H1 (cell line): ENCODE data around the gene ARSI. TPM values are rescaled to one million over a fixed set of nuclear protein-coding genes. Genes with fewer than 3 reads are reported as not detected.

Experiments used
- CTCF ChIA-PET: fragments of 300-600 bp; sonication (Branson Sonifier 250); formaldehyde crosslinking; loops from one replicate; lab custom pipeline; 2021; ENCODE audit not compliant: partially characterized antibody; lab: Charles Lee
- POLR2A ChIA-PET: fragments of 300-600 bp; sonication (Branson Sonifier 250); formaldehyde crosslinking; loops from one replicate; lab custom pipeline; 2021; ENCODE audit warnings: inconsistent platforms; ENCODE audit not compliant: partially characterized antibody; lab: Charles Lee
- DNase-seq, 2 experiments: peaks; one replicate each; pipeline versions ENCODE4 v3.0.0 to v3.0.0-alpha.2; 2010 to 2022; ENCODE audit warnings: low spot score in 2 of 2, low read depth in 1 of 2, mixed read lengths in 1 of 2
- FAIRE-seq: peaks from 2 replicates; lab custom pipeline; 2011; peaks lifted over from hg19 to GRCh38; lab: Jason Lieb, UNC
- H2AFZ ChIP-seq: 2 replicates; pipeline ENCODE4 v1.8.1; 2012; ENCODE audit warnings: low read length, inconsistent platforms
- H2AK5ac ChIP-seq: 2 replicates; pipeline ENCODE4 v1.6.1; 2013; ENCODE audit warnings: low read depth, low read length
- H2BK120ac ChIP-seq: replicated peaks from 2 replicates; pipeline ENCODE3; 2013; ENCODE audit warnings: low read depth, low read length, inconsistent platforms
- H2BK12ac ChIP-seq: 2 replicates; pipeline ENCODE4 v1.6.1; 2013; ENCODE audit warnings: low read depth, low read length
- H2BK15ac ChIP-seq: 2 replicates; pipeline ENCODE4 v1.6.1; 2013; ENCODE audit warnings: low read length
- H2BK20ac ChIP-seq: 2 replicates; pipeline ENCODE4 v1.6.1; 2013; ENCODE audit warnings: low read length
- H2BK5ac ChIP-seq: 2 replicates; pipeline ENCODE4 v1.6.1; 2013; ENCODE audit warnings: low read depth, low read length
- H3K14ac ChIP-seq: 2 replicates; pipeline ENCODE4 v1.6.1; 2013; ENCODE audit warnings: inconsistent platforms; ENCODE audit not compliant: insufficient read length
- H3K18ac ChIP-seq: 2 replicates; pipeline ENCODE4 v1.6.1; 2013; ENCODE audit warnings: low read length; ENCODE audit errors: extremely low read depth
- H3K23ac ChIP-seq: 2 replicates; pipeline ENCODE4 v1.6.1; 2013; ENCODE audit warnings: inconsistent platforms; ENCODE audit not compliant: insufficient read length
- H3K23me2 ChIP-seq: 2 replicates; pipeline ENCODE4 v1.6.1; 2013; ENCODE audit warnings: low read depth, low read length
- H3K27ac ChIP-seq: 2 replicates; pipeline ENCODE4 v1.6.1; 2011; ENCODE audit warnings: low read depth, low read length, inconsistent platforms
- H3K27me3 ChIP-seq, 4 experiments: replicated peaks in 1 of 4; 1 replicate in 1 of 4; 2 replicates in 3 of 4; pipeline versions ENCODE4 v1.6.1 to v1.8.1; 2011 to 2013; ENCODE audit warnings: low read length in 3 of 4, mild to moderate bottlenecking in 3 of 4, inconsistent platforms in 2 of 4, mixed read lengths in 2 of 4, moderate library complexity in 1 of 4; ENCODE audit not compliant: control insufficient read depth in 3 of 4, insufficient read depth in 3 of 4; ENCODE audit errors: extremely low read depth in 1 of 4
- H3K36me3 ChIP-seq, 4 experiments: 2 replicates each; pipeline versions ENCODE4 v1.6.1 to v1.8.1; 2011 to 2013; ENCODE audit warnings: mild to moderate bottlenecking in 4 of 4, low read length in 3 of 4, moderate library complexity in 2 of 4, control low read depth in 1 of 4, inconsistent platforms in 1 of 4; ENCODE audit not compliant: insufficient read depth in 4 of 4, control insufficient read depth in 2 of 4
- H3K4ac ChIP-seq: replicated peaks from 2 replicates; pipeline ENCODE3; 2013; ENCODE audit warnings: low read length, low read depth, mixed read lengths, inconsistent platforms; ENCODE audit not compliant: insufficient read length
- H3K4me1 ChIP-seq, 4 experiments: replicated peaks in 1 of 4; 1 replicate in 1 of 4; 2 replicates in 3 of 4; pipeline versions ENCODE4 v1.6.1 to v1.8.1; 2011 to 2013; ENCODE audit warnings: low read length in 3 of 4, inconsistent platforms in 2 of 4, mixed read lengths in 1 of 4; ENCODE audit not compliant: insufficient read depth in 4 of 4, control insufficient read depth in 3 of 4
- H3K4me2 ChIP-seq, 2 experiments: 2 replicates each; pipeline versions ENCODE4 v1.6.1 to v1.8.1; 2011 to 2013; ENCODE audit warnings: low read depth in 2 of 2, low read length in 2 of 2, control low read depth in 1 of 2, inconsistent platforms in 1 of 2, mild to moderate bottlenecking in 1 of 2; ENCODE audit not compliant: insufficient read depth in 1 of 2
- H3K4me3 ChIP-seq, 4 experiments: fragments of 200-600, 300-600 bp in 1 of 4; sonication (generic), shearing (Covaris generic), sonication (Bioruptor Twin) in 1 of 4; 2 replicates each; pipeline versions ENCODE4 v1.5.1 to v1.8.1; 2011 to 2016; ENCODE audit warnings: low read length in 4 of 4, low read depth in 3 of 4, control low read depth in 2 of 4, inconsistent platforms in 2 of 4, mild to moderate bottlenecking in 2 of 4, mixed read lengths in 1 of 4, moderate library complexity in 1 of 4; ENCODE audit not compliant: insufficient read depth in 2 of 4; ENCODE audit errors: extremely low read depth in 1 of 4
- H3K56ac ChIP-seq: replicated peaks from 2 replicates; pipeline ENCODE3; 2013; ENCODE audit warnings: low read depth, mild to moderate bottlenecking, mixed read lengths, low read length, inconsistent platforms; ENCODE audit not compliant: insufficient read length
- H3K79me1 ChIP-seq: 2 replicates; pipeline ENCODE4 v1.6.1; 2013; ENCODE audit warnings: low read depth, low read length, control low read depth
- H3K79me2 ChIP-seq, 2 experiments: 2 replicates each; pipeline versions ENCODE4 v1.6.1 to v1.8.1; 2012 to 2013; ENCODE audit warnings: low read length in 2 of 2, mild to moderate bottlenecking in 2 of 2, inconsistent platforms in 1 of 2; ENCODE audit not compliant: insufficient read depth in 2 of 2, control insufficient read depth in 1 of 2
- H3K9ac ChIP-seq, 4 experiments: replicated peaks in 1 of 4; 1 replicate in 1 of 4; 2 replicates in 3 of 4; pipeline versions ENCODE4 v1.6.1 to v1.8.1; 2011 to 2013; ENCODE audit warnings: low read depth in 3 of 4, low read length in 3 of 4, control low read depth in 2 of 4, mild to moderate bottlenecking in 2 of 4, moderate library complexity in 2 of 4, inconsistent platforms in 1 of 4; ENCODE audit errors: extremely low read depth in 1 of 4
- H3K9me3 ChIP-seq, 2 experiments: 2 replicates each; pipeline versions ENCODE4 v1.6.1 to v1.8.1; 2012 to 2013; ENCODE audit warnings: mild to moderate bottlenecking in 2 of 2, moderate library complexity in 2 of 2, control low read depth in 1 of 2, inconsistent platforms in 1 of 2, low read depth in 1 of 2, low read length in 1 of 2, mixed read lengths in 1 of 2; ENCODE audit not compliant: insufficient read depth in 2 of 2
- H4K20me1 ChIP-seq, 2 experiments: replicated peaks in 1 of 2; 2 replicates each; pipeline versions ENCODE3 to v1.8.1; 2011 to 2013; ENCODE audit warnings: inconsistent platforms in 2 of 2, low read length in 2 of 2, mild to moderate bottlenecking in 1 of 2; ENCODE audit not compliant: insufficient read depth in 2 of 2, control insufficient read depth in 1 of 2
- H4K5ac ChIP-seq: 2 replicates; pipeline ENCODE4 v1.6.1; 2013; ENCODE audit warnings: low read length, low read depth, mixed read lengths, inconsistent platforms; ENCODE audit not compliant: insufficient read length
- H4K8ac ChIP-seq: 2 replicates; pipeline ENCODE4 v1.8.0; 2013; ENCODE audit warnings: mild to moderate bottlenecking, moderate library complexity, low read length, inconsistent platforms; ENCODE audit not compliant: insufficient read depth; ENCODE audit errors: extremely low read depth
- H4K91ac ChIP-seq: replicated peaks from 2 replicates; pipeline ENCODE3; 2013; ENCODE audit warnings: low read length, mixed read lengths, inconsistent platforms; ENCODE audit not compliant: insufficient read length
- EZH2 ChIP-seq: fragments of 200-600 bp; sonication (generic); IDR thresholded peaks from 2 replicates; pipeline ENCODE4 v1.7.1; 2012; ENCODE audit warnings: low read depth, mild to moderate bottlenecking, moderate library complexity, low read length, inconsistent platforms; ENCODE audit not compliant: severe bottlenecking
- GTF2F1 ChIP-seq: IDR thresholded peaks from 2 replicates; pipeline ENCODE4 v1.6.1; 2012; ENCODE audit warnings: low read depth, low read length, improper control_type of control experiment, borderline replicate concordance
- KDM4A ChIP-seq: IDR thresholded peaks from one replicate; pipeline ENCODE4 v1.7.1; 2012; ENCODE audit warnings: low read depth, mild to moderate bottlenecking, moderate library complexity, low read length, inconsistent platforms; ENCODE audit not compliant: severe bottlenecking
- NANOG ChIP-seq: IDR thresholded peaks from 2 replicates; pipeline ENCODE4 v1.6.1; 2011; ENCODE audit warnings: low read length, low read depth, mild to moderate bottlenecking, inconsistent platforms; ENCODE audit not compliant: insufficient read depth, poor library complexity, severe bottlenecking
- RAD21 ChIP-seq, 2 experiments: IDR thresholded peaks in 1 of 2; conservative IDR thresholded peaks in 1 of 2; 2 replicates each; pipeline ENCODE4 v1.6.1; 2011; ENCODE audit warnings: low read depth in 2 of 2, low read length in 2 of 2, improper control_type of control experiment in 1 of 2, inconsistent platforms in 1 of 2, mild to moderate bottlenecking in 1 of 2, moderate library complexity in 1 of 2
- SIRT6 ChIP-seq: IDR thresholded peaks from one replicate; pipeline ENCODE4 v1.7.1; 2012; ENCODE audit warnings: low read length, inconsistent platforms
- TAF7 ChIP-seq: optimal IDR thresholded peaks from 2 replicates; pipeline ENCODE3; 2011; ENCODE audit warnings: low read depth, mild to moderate bottlenecking, inconsistent platforms, low read length, moderate library complexity, borderline replicate concordance
- TBP ChIP-seq: IDR thresholded peaks from 2 replicates; pipeline ENCODE4 v1.6.1; 2011; ENCODE audit warnings: low read depth, low read length, improper control_type of control experiment
- YY1 ChIP-seq: IDR thresholded peaks from 2 replicates; pipeline ENCODE4 v1.6.1; 2011; ENCODE audit warnings: low read depth, mild to moderate bottlenecking, low read length
- WGBS, 2 experiments: shearing (Covaris generic) in 1 of 2; methylation state at CpG; one replicate each; pipeline versions ENCODE4 v1.1.6 to v1.1.7; 2013 to 2015; ENCODE audit warnings: low lambda C conversion rate in 2 of 2, mixed read lengths in 2 of 2, inconsistent platforms in 1 of 2, low coverage in 1 of 2, missing lambda C conversion rate in 1 of 2; ENCODE audit not compliant: insufficient replicate concordance in 2 of 2, insufficient coverage in 1 of 2, insufficient read length in 1 of 2; ENCODE audit errors: extremely low coverage in 1 of 2, missing lambda C conversion rate in 1 of 2; 5-methylcytosine and 5-hydroxymethylcytosine counted together
- polyA plus RNA-seq, 7 experiments: library from polyadenylated mRNA; depleted of rRNA in 3 of 7; stranded (reverse) in 5 of 7; unstranded in 2 of 7; fragments of >200 nt in 5 of 7; fragments of 200-250 nt in 2 of 7; gene quantifications; 1 replicate in 5 of 7; 2 replicates in 1 of 7; 4 replicates in 1 of 7; pipeline versions ENCODE4 v1.2.1 to v1.2.3, GENCODE V29; 2011 to 2013; ENCODE audit warnings: missing spikeins in 2 of 7, mixed read lengths in 2 of 7
- total RNA-seq: library from RNA; stranded (reverse); fragmentation: NEBNext Ultra II Directional; extraction: Animal tissue kit (Norgen Biotek cat#: 25700); gene quantifications from 2 replicates; pipeline ENCODE4 v1.2.1, GENCODE V29; 2021

Gene ARSI
- total and polyA plus RNA-seq, 2 of the 8 experiments (the other 6 are each of a cell fraction or from before 2014, with no cell fraction given) = 4.5 to 6.7 TPM

DNA sequence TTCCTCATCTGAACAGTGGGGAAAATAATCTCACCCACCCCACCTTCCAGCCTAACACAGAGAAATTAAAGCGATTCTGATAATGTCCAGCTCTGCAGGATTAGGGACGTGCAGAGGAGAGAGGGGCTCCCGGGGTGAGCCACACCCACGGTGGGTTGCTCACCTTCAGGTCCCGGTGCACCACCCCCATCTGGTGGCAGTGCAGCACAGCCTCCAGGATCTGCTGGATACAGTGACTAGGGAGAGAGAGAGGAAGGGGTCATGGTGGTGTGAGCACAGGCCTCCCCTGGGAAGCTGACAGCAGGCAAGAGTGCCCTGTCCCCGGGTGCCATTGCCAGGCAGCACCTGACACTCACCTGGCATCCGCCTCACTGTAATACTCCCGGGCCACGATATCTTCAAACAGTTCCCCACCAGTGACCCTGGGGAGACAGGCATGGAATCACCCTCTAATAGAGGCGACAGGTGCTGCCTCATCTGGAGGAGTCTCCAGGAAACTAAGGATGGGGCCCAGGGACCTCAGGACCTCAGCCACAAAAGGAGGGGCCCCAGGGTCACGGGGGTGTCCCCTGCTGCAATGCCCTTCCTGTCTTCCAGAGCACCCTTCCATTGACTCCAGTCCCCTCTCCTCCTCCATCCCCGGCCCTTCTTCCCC, 46.2 kb downstream of the ARSI start:
- Histone ChIP-seq H2BK20ac (no peak overlapping the region), H2BK5ac (no peak overlapping the region), H3K79me1 (no peaks in the 10 kb centered on the region), H3K9me3 (no peaks in the 10 kb centered on the region), H2BK15ac (no peak overlapping the region), H3K18ac (no peak overlapping the region), H4K8ac (no peak overlapping the region), H2AFZ (no peak overlapping the region), H3K27ac (no peak overlapping the region), H3K36me3 (no peaks in the 10 kb centered on the region), H4K20me1 (no peaks in the 10 kb centered on the region), H2BK12ac (no peak overlapping the region), H2BK120ac (no peak overlapping the region), H3K56ac (no peak overlapping the region), H3K9ac (no peak overlapping the region), H2AK5ac (no peak overlapping the region), H3K27me3 (no peaks in the 10 kb centered on the region; a peak in 2 of 7 replicates), H3K14ac (no peak overlapping the region), H3K4me2 (no peak overlapping the region), H3K23ac (no peak overlapping the region), H3K4me3 (no peak overlapping the region), H3K23me2 (no peaks in the 10 kb centered on the region), H3K79me2 (no peaks in the 10 kb centered on the region), H3K4me1 (peaks cover 0 to 3% (median 1%) of the 10 kb centered on the region in 4 experiments; a peak in 3 of 7 replicates), H4K91ac (no peak overlapping the region), H3K4ac (no peak overlapping the region), H4K5ac (no peak overlapping the region)
- 65% methylated on average over 11 of the region's 12 CpGs; no CpG with 5 or more reads in 1 of the 2 experiments for WGBS, 2 experiments
- POLR2A ChIA-PET = no interaction called here
- FAIRE-seq (no peak), DNase-seq (peak in 1 of 2 experiments; percentile 64)
- CTCF ChIA-PET = interaction anchor here (0.6 to 5.8 kb wide), 26 partner anchors 9 to 148 kb away, joined by 3 to 23 read pairs (median 5); no protein-coding TSS in a partner anchor
- TF ChIP-seq EZH2 (no peak), RAD21 (IDR thresholded peaks at IDR 0.05 in 1 of 2, conservative IDR thresholded peaks at IDR 0.05 in 1 of 2; ENCODE audit: low read depth in 2 of 2, low read length in 2 of 2) (peak; percentile 72 to 82), NANOG (no peak), GTF2F1 (no peak), KDM4A (no peak), TAF7 (no peak), YY1 (0 out of 2 replicates have a peak, but pooled peaks have one; percentile 15), TBP (no peak), SIRT6 (no peak)
